GM20000 (cell line): ENCODE results near the gene CPEB2.

Source experiments
- DNase-seq: peaks from one replicate; pipeline ENCODE4 v3.0.0; 2012; ENCODE audit warnings: low spot score
- CTCF ChIP-seq: IDR thresholded peaks from 2 replicates; pipeline ENCODE4 v1.5.1; 2012; ENCODE audit warnings: mild to moderate bottlenecking, control low read depth; ENCODE audit errors: extremely low read depth, missing control alignments

The CPEB2 gene

GRCh38 chr4:15100380-15100779 lies 98.1 kb downstream of the CPEB2 start:
- DNase-seq, result no peak
- TF ChIP-seq CTCF, result no peak

- no peak for TF ChIP-seq CTCF
Measured at GRCh38 chr4:15100994-15101695, 98.9 kb downstream of the CPEB2 start.

GRCh38 chr4:15104825-15105224 lies 102.5 kb downstream of the CPEB2 start:
- no peak for TF ChIP-seq CTCF
- no peak for DNase-seq

More at GRCh38 chr4:15100994-15101695, 98.9 kb downstream of the CPEB2 start:
- no peak for DNase-seq

- no peak for TF ChIP-seq CTCF
- DNase-seq, result no peak
Measured at GRCh38 chr4:15106399-15106798, 104.1 kb downstream of the CPEB2 start.

- no peak for TF ChIP-seq CTCF
- DNase-seq, result no peak
Measured at GRCh38 chr4:15109600-15109999, 107.3 kb downstream of the CPEB2 start.

- TF ChIP-seq CTCF, result no peak
- no peak for DNase-seq
Measured at GRCh38 chr4:15110120-15110571, 107.9 kb downstream of the CPEB2 start.

GRCh38 chr4:15116509-15117079 lies 114.3 kb downstream of the CPEB2 start:
- no peak for DNase-seq
- TF ChIP-seq CTCF, result no peak
